HepG2 (cell line): ENCODE results near the gene TBCB. TPM values are rescaled to one million over a fixed set of nuclear protein-coding genes. Genes with fewer than 3 reads are reported as not detected.

Source experiments
- ATAC-seq: fragments of 200-7000 bp; cut with Tn5 transposase; 3 replicates; pipeline ENCODE4 v1.9.1; 2020; ENCODE audit warnings: mild to moderate bottlenecking, moderate library complexity
- BruUV-seq: library from RNA; stranded (reverse); fragments of 400-500 nt; replicated peaks from 2 replicates; lab custom pipeline; 2021; lab: Mats Ljungman, UMichigan
- CTCF ChIA-PET: fragments of 300-600 bp; formaldehyde crosslinking; extraction: SDS; loops from one replicate; lab custom pipeline; 2021; ENCODE audit warnings: low total read pairs, inconsistent platforms, low intra/inter-chr PET ratio; lab: Yijun Ruan, JAX
- POLR2A ChIA-PET: fragments of 350-600 bp; sonication (Branson Sonifier 250); formaldehyde crosslinking; loops from one replicate; lab custom pipeline; 2020; ENCODE audit warnings: antibody characterized with exemption, inconsistent platforms; lab: Yijun Ruan, JAX
- DNase-seq: peaks from one replicate; pipeline ENCODE4 v3.0.0-alpha.2; 2015; ENCODE audit warnings: low spot score
- FAIRE-seq: peaks from 3 replicates; lab custom pipeline; 2011; peaks lifted over from hg19 to GRCh38; lab: Jason Lieb, UNC
- H2AFZ ChIP-seq: one replicate; pipeline ENCODE4 v1.6.1; 2011; ENCODE audit warnings: low read length, inconsistent platforms
- H3K27ac ChIP-seq: fragments of 300-600 bp; 3 replicates; pipeline ENCODE4 v1.8.0; 2011; ENCODE audit warnings: mixed run types, mild to moderate bottlenecking, mixed read lengths, low read length, inconsistent platforms; ENCODE audit not compliant: insufficient read depth; ENCODE audit errors: extremely low read length
- H3K27me3 ChIP-seq, 2 experiments: fragments of 200-600 bp in 1 of 2; 2 replicates in 1 of 2; 3 replicates in 1 of 2; pipeline versions ENCODE4 v1.6.0 to v1.8.0; 2011; ENCODE audit warnings: low read length in 2 of 2, mild to moderate bottlenecking in 2 of 2, moderate library complexity in 2 of 2, inconsistent platforms in 1 of 2; ENCODE audit not compliant: insufficient read depth in 2 of 2, control insufficient read depth in 1 of 2
- H3K36me3 ChIP-seq, 2 experiments: fragments of 200-600 bp in 1 of 2; replicated peaks in 1 of 2; 2 replicates in 1 of 2; 3 replicates in 1 of 2; pipeline versions ENCODE4 v1.5.1 to v1.8.0; 2011; ENCODE audit warnings: low read length in 2 of 2, inconsistent platforms in 1 of 2; ENCODE audit not compliant: insufficient read depth in 2 of 2, control insufficient read depth in 1 of 2
- H3K4me1 ChIP-seq: 2 replicates; pipeline ENCODE4 v1.5.1; 2012; ENCODE audit warnings: low read length, inconsistent platforms; ENCODE audit not compliant: insufficient read depth
- H3K4me2 ChIP-seq: 2 replicates; pipeline ENCODE4 v1.6.0; 2011; ENCODE audit warnings: low read depth, low read length, inconsistent platforms
- H3K4me3 ChIP-seq, 3 experiments: fragments of 200-600 bp in 1 of 3; sonication (generic), shearing (Covaris generic) in 1 of 3; replicated peaks in 1 of 3; 2 replicates each; pipeline ENCODE4 v1.5.1; 2011 to 2016; ENCODE audit warnings: low read length in 3 of 3, inconsistent platforms in 2 of 3, low read depth in 2 of 3, mild to moderate bottlenecking in 2 of 3, control low read depth in 1 of 3, mixed read lengths in 1 of 3; ENCODE audit not compliant: insufficient read depth in 1 of 3
- H3K79me2 ChIP-seq: one replicate; pipeline ENCODE4 v1.6.1; 2011; ENCODE audit warnings: low read length, inconsistent platforms; ENCODE audit not compliant: insufficient read depth
- H3K9ac ChIP-seq: 2 replicates; pipeline ENCODE4 v1.6.0; 2011; ENCODE audit warnings: mild to moderate bottlenecking, low read depth, low read length, inconsistent platforms; ENCODE audit not compliant: insufficient read depth
- H3K9me3 ChIP-seq: 2 replicates; pipeline ENCODE4 v1.5.1; 2012; ENCODE audit warnings: mild to moderate bottlenecking, low read length
- H4K20me1 ChIP-seq: 2 replicates; pipeline ENCODE4 v1.6.0; 2011; ENCODE audit warnings: inconsistent platforms, mild to moderate bottlenecking, low read length, moderate library complexity; ENCODE audit not compliant: insufficient read depth
- FOXK2 ChIP-seq: fragments of 450-650 bp; IDR thresholded peaks from 2 replicates; pipeline ENCODE4 v1.6.1; 2016
- KDM5A ChIP-seq: fragments of 200-600 bp; sonication (generic); IDR thresholded peaks from 2 replicates; pipeline ENCODE4 v1.7.0; 2018; ENCODE audit warnings: antibody characterized with exemption, mild to moderate bottlenecking, low read length, borderline replicate concordance
- ZNF430 ChIP-seq: sonication (generic); formaldehyde crosslinking; IDR thresholded peaks from 2 replicates; pipeline ENCODE4 v1.9.0; 2021; ENCODE audit warnings: mild to moderate bottlenecking, missing genetic modification reagents
- ZNF547 ChIP-seq: sonication (generic); formaldehyde crosslinking; IDR thresholded peaks from 2 replicates; pipeline ENCODE4 v1.5.1; 2020; ENCODE audit warnings: mild to moderate bottlenecking, missing genetic modification reagents
- ZNF577 ChIP-seq: sonication (generic); formaldehyde crosslinking; IDR thresholded peaks from 2 replicates; pipeline ENCODE4 v1.4.0; 2020; ENCODE audit warnings: mild to moderate bottlenecking, low read depth, missing genetic modification reagents, borderline replicate concordance
- ZNF709 ChIP-seq: sonication (generic); formaldehyde crosslinking; IDR thresholded peaks from 2 replicates; pipeline ENCODE4 v1.5.0; 2020; ENCODE audit warnings: mild to moderate bottlenecking, missing genetic modification reagents
- ZNF749 ChIP-seq: sonication (generic); formaldehyde crosslinking; IDR thresholded peaks from 2 replicates; pipeline ENCODE4 v1.8.0; 2022; ENCODE audit warnings: mild to moderate bottlenecking, missing genetic modification reagents, moderate library complexity, borderline replicate concordance
- WGBS: methylation state at CpG from one replicate; pipeline ENCODE4 v1.1.6; 2017; ENCODE audit warnings: low lambda C conversion rate; 5-methylcytosine and 5-hydroxymethylcytosine counted together
- in situ Hi-C: cut with HindIII; loops from 2 replicates; pipeline ENCODE4 v1.10.0; 2017; ENCODE audit warnings: low pct_unique_long_range_greater_than_20kb; ENCODE audit not compliant: extremely low pct_ligation_motif_present
- intact Hi-C: fragments of 100-400 bp; cut with micrococcal nuclease; formaldehyde crosslinking; loops from one replicate; pipeline ENCODE4 v1.10.0; 2022; ENCODE audit not compliant: unreplicated experiment
- polyA plus RNA-seq, 8 experiments: library from polyadenylated mRNA; depleted of rRNA in 3 of 8; stranded (reverse) in 7 of 8; unstranded in 1 of 8; fragments of >200 nt; fragmentation: Illumina TruSeq in 4 of 8; extraction: Trizol in 4 of 8; gene quantifications; 2 replicates each; pipeline versions ENCODE4 v1.2.1 to v1.2.3, GENCODE V29; 2011 to 2016; ENCODE audit warnings: low read depth in 4 of 8, missing spikeins in 1 of 8, mixed read lengths in 1 of 8; ENCODE audit not compliant: insufficient read depth in 1 of 8
- total RNA-seq, 5 experiments: library from RNA; depleted of rRNA; stranded (reverse); fragments of >200 nt; fragmentation: Illumina TruSeq; extraction: Trizol; gene quantifications; 2 replicates each; pipeline ENCODE4 v1.2.3, GENCODE V29; 2016; ENCODE audit warnings: low read depth in 1 of 5
- TF ChIP-seq, protein P1 (sequence below): sonication (generic); formaldehyde crosslinking; IDR thresholded peaks from 2 replicates; pipeline ENCODE4 v1.4.0; 2020; ENCODE audit warnings: mild to moderate bottlenecking, missing genetic modification reagents

The TBCB gene
- total and polyA plus RNA-seq, 2 of the 13 experiments (the other 11 are each of a cell fraction or from before 2014, with no cell fraction given) = 271 to 276 TPM

DNA sequence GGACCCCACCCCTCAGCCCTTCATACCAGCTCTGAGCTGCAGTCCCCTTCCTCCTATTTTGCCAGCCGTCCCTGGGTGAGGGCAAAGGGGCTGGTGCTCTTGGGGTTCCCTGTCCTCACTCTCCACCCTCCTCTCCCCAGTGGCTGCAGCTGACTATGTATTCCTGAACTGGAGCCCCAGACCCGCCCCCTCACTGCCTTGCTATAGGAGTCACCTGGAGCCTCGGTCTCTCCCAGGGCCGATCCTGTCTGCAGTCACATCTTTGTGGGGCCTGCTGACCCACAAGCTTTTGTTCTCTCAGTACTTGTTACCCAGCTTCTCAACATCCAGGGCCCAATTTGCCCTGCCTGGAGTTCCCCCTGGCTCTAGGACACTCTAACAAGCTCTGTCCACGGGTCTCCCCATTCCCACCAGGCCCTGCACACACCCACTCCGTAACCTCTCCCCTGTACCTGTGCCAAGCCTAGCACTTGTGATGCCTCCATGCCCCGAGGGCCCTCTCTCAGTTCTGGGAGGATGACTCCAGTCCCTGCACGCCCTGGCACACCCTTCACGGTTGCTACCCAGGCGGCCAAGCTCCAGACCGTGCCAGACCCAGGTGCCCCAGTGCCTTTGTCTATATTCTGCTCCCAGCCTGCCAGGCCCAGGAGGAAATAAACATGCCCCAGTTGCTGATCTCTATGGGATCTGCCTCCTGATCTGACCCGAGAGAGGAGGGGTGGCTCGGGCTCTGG is 34.6 kb downstream of the TBCB start:
- 95% methylated on average over 12 of the region's 13 CpGs for WGBS
- Histone ChIP-seq H3K27ac (no peak overlapping the region), H4K20me1 (no peaks in the 10 kb centered on the region), H2AFZ (no peak overlapping the region), H3K4me2 (no peak overlapping the region), H3K9ac (no peak overlapping the region), H3K36me3 (peaks cover 27 to 51% of the 10 kb centered on the region in 2 experiments; a peak in 4 of 5 replicates), H3K27me3 (no peaks in the 10 kb centered on the region), H3K4me1 (no peaks in the 10 kb centered on the region), H3K79me2 (no peaks in the 10 kb centered on the region), H3K9me3 (no peaks in the 10 kb centered on the region), H3K4me3 (no peak overlapping the region)
- TF ChIP-seq ZNF547 (CRISPR knock-in tag) = no peak
- no peak for TF ChIP-seq ZNF577 (CRISPR knock-in tag)
- TF ChIP-seq, protein P1, sequence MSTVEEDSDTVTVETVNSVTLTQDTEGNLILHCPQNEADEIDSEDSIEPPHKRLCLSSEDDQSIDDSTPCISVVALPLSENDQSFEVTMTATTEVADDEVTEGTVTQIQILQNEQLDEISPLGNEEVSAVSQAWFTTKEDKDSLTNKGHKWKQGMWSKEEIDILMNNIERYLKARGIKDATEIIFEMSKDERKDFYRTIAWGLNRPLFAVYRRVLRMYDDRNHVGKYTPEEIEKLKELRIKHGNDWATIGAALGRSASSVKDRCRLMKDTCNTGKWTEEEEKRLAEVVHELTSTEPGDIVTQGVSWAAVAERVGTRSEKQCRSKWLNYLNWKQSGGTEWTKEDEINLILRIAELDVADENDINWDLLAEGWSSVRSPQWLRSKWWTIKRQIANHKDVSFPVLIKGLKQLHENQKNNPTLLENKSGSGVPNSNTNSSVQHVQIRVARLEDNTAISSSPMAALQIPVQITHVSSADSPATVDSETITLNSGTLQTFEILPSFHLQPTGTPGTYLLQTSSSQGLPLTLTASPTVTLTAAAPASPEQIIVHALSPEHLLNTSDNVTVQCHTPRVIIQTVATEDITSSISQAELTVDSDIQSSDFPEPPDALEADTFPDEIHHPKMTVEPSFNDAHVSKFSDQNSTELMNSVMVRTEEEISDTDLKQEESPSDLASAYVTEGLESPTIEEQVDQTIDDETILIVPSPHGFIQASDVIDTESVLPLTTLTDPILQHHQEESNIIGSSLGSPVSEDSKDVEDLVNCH (CRISPR knock-in tag) = no peak
- TF ChIP-seq ZNF709 (CRISPR knock-in tag) = no peak
- ChIA-PET CTCF (no interaction called here), POLR2A (interaction anchor here (0.6 kb wide), 1 partner anchor 28 kb away, joined by 3 read pairs; no protein-coding TSS in a partner anchor)
- DNase-seq = no peak
- FAIRE-seq = no peak
- BruUV-seq = TSS peak; percentile 49
- in situ Hi-C loops (no loop called here), intact Hi-C loops (no loop called here)
- ATAC-seq = peak; percentile 17; the same call in 1 of the 3 replicates

DNA sequence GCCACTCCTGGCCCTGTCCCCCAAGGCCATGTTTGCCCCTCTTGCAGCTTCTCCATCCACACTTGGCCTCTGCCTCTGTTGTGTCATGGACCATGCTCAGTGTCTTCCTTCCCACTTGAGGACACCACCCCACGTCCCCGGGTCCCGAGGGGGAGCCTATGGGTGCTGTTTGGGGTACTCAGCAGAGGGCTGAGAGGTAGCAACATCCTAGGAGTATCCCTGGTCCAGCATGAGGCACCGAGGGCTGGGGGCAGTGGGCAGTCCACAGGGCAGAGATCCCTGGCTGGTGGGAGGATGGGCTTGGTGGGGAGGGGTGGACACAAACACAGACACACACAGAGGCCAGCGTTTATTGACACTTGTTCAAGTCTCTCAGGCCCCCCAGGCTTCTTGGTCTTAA is 35.3 kb downstream of the TBCB start:
- H3K79me2 ChIP-seq = no peaks in the 10 kb centered on the region

More for the DNA sequence above, 35.3 kb downstream of the TBCB start:
- no peak overlapping the region for H3K4me2 ChIP-seq
- ChIA-PET CTCF (no interaction called here), POLR2A (no interaction called here)
- FAIRE-seq = no peak
- H3K27ac ChIP-seq = no peak overlapping the region
- H3K36me3 ChIP-seq = peaks cover 26 to 45% of the 10 kb centered on the region in 2 experiments; a peak in 4 of 5 replicates
- in situ Hi-C loops = no loop called here
- intact Hi-C loops = no loop called here
- no TSS peak for BruUV-seq
- H4K20me1 ChIP-seq = no peaks in the 10 kb centered on the region
- WGBS = 100% methylated on average over 4 of the region's 5 CpGs
- H3K27me3 ChIP-seq = no peaks in the 10 kb centered on the region
- no peak overlapping the region for H3K9ac ChIP-seq
- TF ChIP-seq FOXK2 = no peak
- TF ChIP-seq ZNF430 (CRISPR knock-in tag) = no peak
- TF ChIP-seq KDM5A = no peak
- TF ChIP-seq ZNF749 = no peak
- no peak for DNase-seq
- ATAC-seq = no peak
- no peak overlapping the region for H3K4me3 ChIP-seq
- no peaks in the 10 kb centered on the region for H3K4me1 ChIP-seq
- H2AFZ ChIP-seq = no peak overlapping the region
- no peaks in the 10 kb centered on the region for H3K9me3 ChIP-seq
